ENCODE results near the gene MSRB1. TPM values are rescaled to one million over a fixed set of nuclear protein-coding genes. Genes with fewer than 3 reads are reported as not detected.

The MSRB1 gene
- total and polyA plus RNA-seq, 2 of the 13 experiments (the other 11 are each of a cell fraction or from before 2014, with no cell fraction given) = 32.1 to 75.4 TPM

- TF ChIP-seq YY1 (IDR thresholded peaks at IDR 0.05; ENCODE audit: insufficient read depth, insufficient replicate concordance, low read depth, low read length) (no peak), THRA (CRISPR knock-in tag; IDR thresholded peaks at IDR 0.05; ENCODE audit: borderline replicate concordance) (no peak), ZSCAN30 (CRISPR knock-in tag; IDR thresholded peaks at IDR 0.05) (no peak), ZNF761 (CRISPR knock-in tag; conservative IDR thresholded peaks at IDR 0.05) (no peak), ZNF781 (CRISPR knock-in tag; IDR thresholded peaks at IDR 0.05; ENCODE audit: borderline replicate concordance, not compliant biosample characterization) (peak; percentile 68), HOXA7 (CRISPR knock-in tag; IDR thresholded peaks at IDR 0.05) (0 out of 2 replicates have a peak, but pooled peaks have one; percentile 56), TGIF2 (CRISPR knock-in tag; IDR thresholded peaks at IDR 0.05) (peak; percentile 92), ZBED4 (CRISPR knock-in tag; IDR thresholded peaks at IDR 0.05; ENCODE audit: borderline replicate concordance) (no peak), CCAR2 (optimal IDR thresholded peaks at IDR 0.05; ENCODE audit: low read depth, low read length) (no peak), ZNF12 (CRISPR knock-in tag; IDR thresholded peaks at IDR 0.05) (no peak), MXI1 (IDR thresholded peaks at IDR 0.05; ENCODE audit: borderline replicate concordance, low read depth, low read length) (peak; percentile 32; the same call in 1 of the 3 replicates), ZSCAN12 (CRISPR knock-in tag; IDR thresholded peaks at IDR 0.05) (no peak), MAFG (CRISPR knock-in tag; IDR thresholded peaks at IDR 0.05) (no peak), PHF8 (CRISPR knock-in tag; IDR thresholded peaks at IDR 0.05) (no peak), ZNF513 (CRISPR knock-in tag; conservative IDR thresholded peaks at IDR 0.05) (no peak), HNF1A (IDR thresholded peaks at IDR 0.05; ENCODE audit: low read depth) (no peak), HNF1A (CRISPR knock-in tag; IDR thresholded peaks at IDR 0.05; ENCODE audit: borderline replicate concordance) (0 out of 2 replicates have a peak, but pooled peaks have one; percentile 22), GZF1 (CRISPR knock-in tag; IDR thresholded peaks at IDR 0.05) (no peak)
Measured at GRCh38 chr16:1963806-1964505, 21.0 kb upstream of the MSRB1 start (continued).

All from HepG2 (cell line).